ENCODE measurements around the gene ACTL8. TPM values are rescaled to one million over a fixed set of nuclear protein-coding genes. Genes with fewer than 3 reads are reported as not detected.

ACTL8 gene, protein sequence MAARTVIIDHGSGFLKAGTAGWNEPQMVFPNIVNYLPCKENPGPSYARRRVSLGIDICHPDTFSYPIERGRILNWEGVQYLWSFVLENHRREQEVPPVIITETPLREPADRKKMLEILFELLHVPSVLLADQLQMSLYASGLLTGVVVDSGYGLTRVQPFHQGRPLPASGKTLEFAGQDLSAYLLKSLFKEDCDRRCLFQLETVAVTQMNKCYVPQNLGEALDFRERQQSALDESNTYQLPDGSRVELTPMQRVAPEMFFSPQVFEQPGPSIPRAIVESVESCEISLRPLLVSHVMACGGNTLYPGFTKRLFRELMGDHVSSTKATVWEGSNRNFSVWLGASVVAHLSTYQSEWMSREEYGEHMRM
- polyA plus RNA-seq, result not detected in 2 replicates

DNA sequence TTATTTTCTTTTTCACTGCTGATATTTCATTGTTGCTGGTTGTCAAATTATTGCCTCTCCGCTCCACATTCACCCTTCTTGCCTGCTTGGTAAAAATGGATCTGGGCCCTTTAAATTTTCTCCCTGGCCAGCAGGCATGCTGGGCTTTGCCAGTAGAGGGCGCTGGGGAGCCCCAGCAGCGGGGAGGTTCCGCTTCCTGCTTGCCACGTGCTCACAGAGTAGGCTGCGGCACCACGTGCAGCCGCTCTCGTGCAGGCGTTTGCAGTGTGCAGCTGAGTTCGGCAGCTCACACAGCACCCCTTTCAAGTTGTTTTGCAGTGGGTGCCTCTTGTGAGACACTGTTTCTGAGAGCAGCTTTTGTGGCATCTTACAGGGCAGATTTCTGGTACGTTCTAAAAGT is at the start of gene ACTL8:
ACTL8 (plus strand) TSS at position 214 of the 400 bp plus-strand sequence. CDS start 67,676 bp downstream, outside the sequence.

Other genes starting within 250 kb of the ACTL8 start
- 1.2 and 3.6 TPM in 2 replicates for gene ARHGEF10L, start 215.6 kb upstream of the ACTL8 start, polyA plus RNA-seq

All from Purkinje cell (primary cell).